DLD1 (cell line): ENCODE data around the gene PTPRS.
"Not testable (repeated sequence)": the region's sequence is repeated elsewhere in the genome, so short reads cannot be mapped to it uniquely, and the experiment has no call there.

Experiments used
- in situ Hi-C: cut with HindIII; loops from 2 replicates; pipeline ENCODE4 v1.10.0; 2017; ENCODE audit warnings: low sequenced_read_pairs

The PTPRS gene

DNA sequence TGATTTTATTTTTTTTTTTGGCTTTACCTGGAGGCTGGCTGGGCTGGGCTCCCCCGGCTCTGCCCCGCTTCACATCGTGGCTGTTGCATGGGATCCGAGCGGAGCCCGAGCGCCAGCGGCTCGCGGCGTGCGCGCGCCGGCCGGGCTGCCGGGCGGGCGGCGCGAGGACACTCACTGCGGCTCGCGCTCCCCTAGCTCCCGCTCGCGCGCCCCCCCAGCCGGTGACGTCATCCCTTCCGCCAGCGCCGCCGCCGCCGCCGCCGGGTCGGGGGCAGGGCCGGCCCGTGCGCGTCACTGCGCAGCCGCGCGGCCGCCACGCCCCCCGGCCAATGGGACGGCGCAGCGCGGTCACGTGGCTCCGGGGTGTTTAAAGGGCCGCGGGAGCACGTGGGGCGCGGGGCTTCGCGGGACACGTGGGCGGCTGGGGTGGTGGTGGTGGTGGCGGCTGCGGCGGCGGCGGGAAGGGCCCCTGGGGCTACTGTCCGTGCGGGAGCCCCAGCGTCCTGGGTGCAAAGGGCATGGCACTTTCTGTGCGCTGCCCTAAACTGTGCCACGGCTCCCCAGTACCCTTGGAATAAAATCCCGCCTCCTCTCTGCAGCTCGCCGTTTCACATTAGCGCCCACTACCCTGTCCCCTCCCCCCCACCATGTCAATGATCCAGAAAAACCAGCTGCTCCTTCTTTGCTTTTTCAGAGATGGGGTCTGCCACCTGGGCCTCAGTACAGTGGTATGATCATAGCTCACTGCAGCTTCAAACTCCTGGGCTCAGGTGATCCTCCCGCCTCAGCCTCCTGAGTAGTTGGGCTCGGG, at the start of gene PTPRS:
TSS of gene PTPRS (minus strand) at position 176 of the 811 bp plus-strand sequence. CDS start 54,672 bp downstream, outside the sequence.
- in situ Hi-C loops = loop anchor here (10.0 kb wide), 1 partner anchor 86 kb away; no protein-coding TSS in a partner anchor

- in situ Hi-C loops = no loop called here
These were observed 48.7 kb upstream of the PTPRS start for GRCh38 chr19:5389353-5389752.

GRCh38 chr19:5387472-5387871, 46.9 kb upstream of the PTPRS start:
- in situ Hi-C loops = no loop called here

DNA sequence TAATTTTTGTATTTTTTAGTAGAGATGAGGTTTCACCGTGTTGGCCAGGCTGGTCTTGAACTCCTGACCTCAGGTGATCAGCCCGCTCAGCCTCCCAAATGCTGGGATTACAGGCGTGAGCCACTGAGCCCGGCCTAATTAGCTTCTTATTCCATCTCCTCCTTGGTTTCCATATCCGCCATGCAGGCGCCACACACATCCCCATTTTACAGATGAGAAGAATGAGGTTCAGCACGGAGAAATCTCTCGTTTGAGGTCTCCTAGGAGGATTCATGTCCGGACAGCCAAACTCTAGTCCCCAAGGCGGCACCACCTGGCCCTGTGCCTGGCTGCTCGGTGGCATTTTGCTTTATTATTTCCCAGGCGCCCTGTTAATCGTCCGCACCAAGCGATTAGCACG, 46.2 kb upstream of the PTPRS start:
- in situ Hi-C loops = no loop called here

GRCh38 chr19:5381197-5381596, 40.6 kb upstream of the PTPRS start:
- in situ Hi-C loops = not testable (repeated sequence)

DNA sequence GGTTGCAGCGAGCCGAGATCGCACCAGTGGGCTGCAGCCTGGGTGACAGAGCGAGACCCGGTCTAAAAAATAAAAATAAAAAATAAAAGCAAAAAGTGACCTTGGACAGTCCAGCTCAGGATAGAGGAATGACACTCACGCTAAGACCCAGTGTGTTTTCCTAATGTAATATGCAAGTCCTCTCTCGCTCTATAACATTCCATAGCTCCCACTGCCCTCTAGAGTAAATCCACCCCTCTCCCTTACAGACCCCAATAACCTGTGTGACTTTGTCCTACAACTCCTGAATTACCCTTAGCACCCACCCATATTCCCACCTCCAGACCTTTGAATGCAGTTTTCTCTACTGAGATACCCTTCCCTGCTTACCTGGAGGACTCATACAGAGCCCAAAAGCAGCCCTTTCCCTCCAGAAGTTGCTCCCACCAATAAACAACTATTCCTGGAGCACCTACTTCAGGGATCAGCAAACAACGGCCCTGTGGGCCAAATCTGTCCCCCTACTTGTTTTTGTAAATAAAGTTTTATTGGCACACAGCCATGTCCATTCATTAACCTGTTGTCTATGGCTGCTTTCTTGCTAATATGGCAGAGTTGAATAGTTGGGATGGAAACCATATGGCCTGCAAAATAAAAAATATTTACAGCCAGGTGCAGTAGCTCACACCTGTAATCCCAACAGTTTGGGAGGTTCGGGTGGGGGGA, 39.8 kb upstream of the PTPRS start:
- in situ Hi-C loops = no loop called here

GRCh38 chr19:5376928-5377327, 36.3 kb upstream of the PTPRS start:
- in situ Hi-C loops = no loop called here

DNA sequence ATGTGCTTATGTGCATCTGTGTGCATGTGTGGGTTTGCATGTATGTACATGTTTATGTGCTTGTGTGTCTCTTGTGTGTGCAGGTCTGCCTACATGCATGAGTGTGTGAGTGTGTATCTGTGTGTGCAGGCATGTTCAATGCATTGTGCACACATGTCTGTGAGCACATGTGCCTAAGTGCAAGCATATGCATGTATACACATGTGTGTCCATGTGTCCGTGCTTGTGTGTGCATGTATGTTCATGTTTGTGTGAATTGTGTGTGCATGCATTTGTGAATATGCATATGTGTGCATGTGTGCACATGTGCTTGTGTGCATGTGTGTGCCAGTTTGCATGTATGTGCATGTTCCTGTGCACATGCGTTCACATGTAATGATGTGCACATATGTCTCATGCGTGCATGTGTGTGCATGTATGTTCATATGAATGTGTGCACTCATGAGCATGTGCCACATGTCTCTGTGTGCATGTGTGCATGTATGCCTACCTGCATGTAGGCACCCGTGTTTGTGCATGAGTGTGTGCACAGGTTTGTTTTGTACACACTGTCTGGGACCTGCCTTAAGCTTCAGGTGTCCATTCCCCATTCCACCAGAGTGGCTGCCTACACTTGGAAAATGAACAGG, 32.1 kb upstream of the PTPRS start:
- in situ Hi-C loops = no loop called here

DNA sequence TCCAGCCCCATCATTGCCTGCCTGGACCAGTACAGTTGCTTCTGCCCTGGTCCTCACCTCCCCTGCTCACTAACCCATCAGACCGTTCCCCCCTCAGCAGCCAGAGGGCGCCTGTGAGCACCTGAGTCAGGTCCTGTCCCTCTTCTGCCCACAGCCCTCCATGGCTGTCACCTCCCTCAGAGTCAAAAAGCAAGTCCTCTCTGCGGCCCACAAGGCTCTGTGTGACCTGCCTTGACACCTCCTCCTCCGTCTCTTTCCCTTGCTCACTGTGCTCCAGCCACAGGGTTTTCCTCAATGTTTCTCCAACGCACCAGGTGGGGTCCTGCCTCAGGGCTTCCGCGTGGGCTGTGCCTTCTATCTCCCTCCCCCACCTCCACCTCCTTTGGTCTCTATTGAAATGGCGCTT, 29.4 kb upstream of the PTPRS start:
- in situ Hi-C loops = loop anchor here (10.0 kb wide), 1 partner anchor 235 kb away; no protein-coding TSS in a partner anchor

DNA sequence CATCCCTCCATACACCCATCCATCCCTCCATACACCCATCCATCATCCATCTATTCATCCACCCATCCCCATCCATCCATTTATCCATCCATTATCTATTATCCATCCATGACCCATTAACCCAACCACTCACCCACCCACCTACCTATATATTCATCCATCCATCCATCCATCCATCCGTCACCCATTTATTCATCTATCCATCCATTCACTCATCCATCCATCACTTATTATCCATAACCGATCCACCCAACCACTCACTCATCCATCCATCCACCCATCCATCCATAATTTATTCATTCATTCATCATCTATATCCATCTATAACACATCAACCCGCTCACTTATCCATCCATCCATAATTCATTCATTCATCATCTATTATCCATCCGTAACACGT, 28.7 kb upstream of the PTPRS start:
- in situ Hi-C loops = loop anchor here (10.0 kb wide), 1 partner anchor 235 kb away; no protein-coding TSS in a partner anchor

DNA sequence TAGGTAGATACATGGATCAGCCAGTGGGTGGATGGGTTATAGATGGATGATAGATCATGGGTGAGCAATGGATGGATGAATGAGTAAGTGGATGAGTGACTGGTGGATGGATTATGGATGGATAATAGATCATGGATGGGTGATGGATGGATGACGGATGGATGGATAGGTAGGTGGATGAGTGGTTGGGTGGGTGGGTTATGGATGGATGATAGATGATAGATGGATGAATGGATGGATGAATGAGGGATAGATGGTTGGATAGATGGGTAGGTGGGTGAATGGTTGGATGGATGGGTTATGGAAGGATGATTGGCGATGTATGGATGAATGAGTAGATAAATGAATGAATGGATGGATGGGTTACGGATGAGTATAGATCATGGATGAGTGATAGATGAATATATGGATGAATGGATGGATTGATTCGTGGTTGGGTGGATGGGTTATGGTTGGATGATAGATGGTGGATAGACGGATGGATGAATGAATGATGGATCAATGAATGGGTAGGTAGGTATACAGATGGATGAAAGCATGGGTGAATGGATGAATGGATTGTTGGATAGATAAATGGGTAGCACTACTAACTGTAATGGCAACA, 27.0 kb upstream of the PTPRS start:
- in situ Hi-C loops = loop anchor here (10.0 kb wide), 1 partner anchor 237 kb away; no protein-coding TSS in a partner anchor

GRCh38 chr19:5365905-5366304, 25.3 kb upstream of the PTPRS start:
- in situ Hi-C loops = loop anchor here (10.0 kb wide), 1 partner anchor 239 kb away; no protein-coding TSS in a partner anchor

GRCh38 chr19:5364674-5365073, 24.1 kb upstream of the PTPRS start:
- in situ Hi-C loops = loop anchor here (10.0 kb wide), 1 partner anchor 240 kb away; no protein-coding TSS in a partner anchor

- in situ Hi-C loops = loop anchor here (10.0 kb wide), 1 partner anchor 243 kb away; no protein-coding TSS in a partner anchor
These were observed 21.2 kb upstream of the PTPRS start for GRCh38 chr19:5361839-5362238.

DNA sequence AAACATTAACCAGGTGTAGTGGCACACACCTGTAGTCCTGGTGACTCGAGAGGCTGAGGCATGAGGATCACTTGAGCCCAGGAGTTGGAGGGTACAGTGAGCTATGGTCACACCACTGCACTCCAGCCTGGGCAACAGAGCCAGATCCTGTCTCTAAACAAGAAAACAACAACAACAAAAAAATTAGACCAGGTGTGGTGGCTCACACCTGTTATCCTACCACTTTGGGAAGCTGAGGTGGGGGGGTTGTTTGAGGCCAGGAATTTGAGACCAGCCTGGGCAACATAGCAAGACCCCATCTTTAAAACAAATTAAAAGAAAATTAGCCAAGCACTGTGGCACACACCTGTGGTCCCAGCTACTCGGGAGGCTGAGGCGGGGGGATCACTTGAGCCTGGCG, 20.8 kb upstream of the PTPRS start:
- in situ Hi-C loops = loop anchor here (10.0 kb wide), 1 partner anchor 243 kb away; no protein-coding TSS in a partner anchor

- in situ Hi-C loops = loop anchor here (10.0 kb wide), 1 partner anchor 245 kb away; no protein-coding TSS in a partner anchor
These were observed 19.6 kb upstream of the PTPRS start for GRCh38 chr19:5360003-5360780.

GRCh38 chr19:5358173-5358800, 17.7 kb upstream of the PTPRS start:
- in situ Hi-C loops = no loop called here

DNA sequence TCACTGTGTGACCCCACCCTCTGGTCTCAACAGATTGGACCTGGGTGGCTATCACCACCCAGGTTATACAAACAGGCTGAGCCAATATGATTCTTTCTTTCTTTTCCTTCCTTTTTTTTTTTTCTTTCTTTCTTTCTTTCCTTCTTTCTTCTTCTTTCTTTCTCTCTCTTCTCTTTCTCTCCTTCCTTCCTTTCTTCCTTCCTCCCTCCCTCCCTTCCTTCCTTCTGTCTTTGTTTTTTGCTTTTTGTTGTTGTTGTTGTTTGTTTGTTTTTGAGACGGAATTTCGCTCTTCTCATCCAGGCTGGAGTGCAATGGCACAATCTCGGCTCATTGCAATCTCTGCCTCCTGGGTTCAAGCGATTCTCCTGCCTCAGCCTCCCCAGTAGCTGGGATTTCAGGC, 17.0 kb upstream of the PTPRS start:
- in situ Hi-C loops = no loop called here

DNA sequence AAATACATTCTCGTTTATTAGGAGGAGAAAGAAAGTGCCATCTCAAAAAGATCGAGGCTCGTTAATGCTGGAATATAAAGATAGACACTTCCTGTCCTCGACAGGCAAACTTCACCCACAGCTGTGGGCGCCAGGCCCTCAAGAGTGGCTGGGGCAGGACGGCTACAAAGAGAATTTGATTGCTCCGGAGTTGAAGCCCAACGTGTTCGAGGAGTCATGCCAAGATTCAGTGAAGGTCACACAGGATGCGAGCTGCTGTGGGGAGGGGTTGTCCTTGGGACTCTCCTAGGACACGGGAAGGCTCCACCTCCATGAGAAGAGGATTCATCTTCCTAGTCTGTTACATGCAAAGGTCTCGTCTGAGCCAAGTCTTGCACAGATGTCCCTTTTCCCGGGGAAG, 16.3 kb upstream of the PTPRS start:
- in situ Hi-C loops = no loop called here
